Smooth muscle cell (in vitro differentiated cells): ENCODE measurements around the gene RTEL1. TPM values are rescaled to one million over a fixed set of nuclear protein-coding genes. Genes with fewer than 3 reads are reported as not detected.

ENCODE experiments used
- DNase-seq: peaks from one replicate; lab custom pipeline; 2025; ENCODE audit not compliant: unreplicated experiment; lab: John Stamatoyannopoulos, UW
- H2AFZ ChIP-seq: fragments of 200-600 bp; sonication (generic); 2 replicates; pipeline ENCODE4 v1.6.0; 2016; ENCODE audit warnings: antibody characterized with exemption, low read depth, mild to moderate bottlenecking
- H3F3A ChIP-seq: fragments of 200-600 bp; sonication (generic); 2 replicates; pipeline ENCODE4 v1.6.0; 2017; ENCODE audit warnings: antibody characterized with exemption, low read depth
- H3K27ac ChIP-seq: fragments of 200-600 bp; sonication (generic); 2 replicates; pipeline ENCODE4 v1.5.1; 2016; ENCODE audit warnings: low read depth, mild to moderate bottlenecking
- H3K27me3 ChIP-seq: fragments of 200-600 bp; sonication (generic); 2 replicates; pipeline ENCODE4 v1.6.1; 2016; ENCODE audit warnings: low read depth, mild to moderate bottlenecking
- H3K36me3 ChIP-seq: fragments of 200-600 bp; sonication (generic); 2 replicates; pipeline ENCODE4 v1.5.1; 2016; ENCODE audit warnings: low read depth
- H3K4me1 ChIP-seq: fragments of 200-600 bp; sonication (generic); 2 replicates; pipeline ENCODE4 v1.5.1; 2016; ENCODE audit warnings: low read depth
- H3K4me2 ChIP-seq: fragments of 200-600 bp; sonication (generic); 2 replicates; pipeline ENCODE4 v1.6.0; 2016; ENCODE audit warnings: mild to moderate bottlenecking
- H3K4me3 ChIP-seq: fragments of 200-600 bp; sonication (generic); 2 replicates; pipeline ENCODE4 v1.5.1; 2016; ENCODE audit warnings: mild to moderate bottlenecking
- H3K79me2 ChIP-seq: fragments of 200-600 bp; sonication (generic); 2 replicates; pipeline ENCODE4 v1.6.0; 2016; ENCODE audit warnings: low read depth, mild to moderate bottlenecking
- H3K9ac ChIP-seq: fragments of 200-600 bp; sonication (generic); 2 replicates; pipeline ENCODE4 v1.6.0; 2016; ENCODE audit warnings: low read depth
- H3K9me3 ChIP-seq: fragments of 200-600 bp; sonication (generic); replicated peaks from 2 replicates; pipeline ENCODE4 v1.5.1; 2016; ENCODE audit warnings: low read depth
- H4K20me1 ChIP-seq: fragments of 200-600 bp; sonication (generic); 2 replicates; pipeline ENCODE4 v1.6.0; 2016; ENCODE audit warnings: low read depth
- CTCF ChIP-seq: fragments of 200-600 bp; sonication (generic); IDR thresholded peaks from 2 replicates; pipeline ENCODE4 v1.5.1; 2017; ENCODE audit warnings: borderline replicate concordance, mild to moderate bottlenecking, antibody characterized with exemption; ENCODE audit not compliant: insufficient read depth, poor library complexity, severe bottlenecking
- WGBS: methylation state at CpG from one replicate; pipeline ENCODE4 v1.1.7; 2016; ENCODE audit warnings: low lambda C conversion rate; 5-methylcytosine and 5-hydroxymethylcytosine counted together
- polyA plus RNA-seq: library from polyadenylated mRNA; unstranded; fragments of >200 nt; fragmentation: Nextera tagmentation; extraction: Ambion mirVana; gene quantifications from 2 replicates; pipeline ENCODE4 v1.2.1, GENCODE V29; 2016
- total RNA-seq: library from RNA; depleted of rRNA; stranded (reverse); fragments of >200 nt; gene quantifications from 2 replicates; pipeline ENCODE4 v1.2.3, GENCODE V29; 2014

The RTEL1 gene
- total and polyA plus RNA-seq, 2 experiments from 2014 or later = 10.4 to 14.2 TPM

DNA sequence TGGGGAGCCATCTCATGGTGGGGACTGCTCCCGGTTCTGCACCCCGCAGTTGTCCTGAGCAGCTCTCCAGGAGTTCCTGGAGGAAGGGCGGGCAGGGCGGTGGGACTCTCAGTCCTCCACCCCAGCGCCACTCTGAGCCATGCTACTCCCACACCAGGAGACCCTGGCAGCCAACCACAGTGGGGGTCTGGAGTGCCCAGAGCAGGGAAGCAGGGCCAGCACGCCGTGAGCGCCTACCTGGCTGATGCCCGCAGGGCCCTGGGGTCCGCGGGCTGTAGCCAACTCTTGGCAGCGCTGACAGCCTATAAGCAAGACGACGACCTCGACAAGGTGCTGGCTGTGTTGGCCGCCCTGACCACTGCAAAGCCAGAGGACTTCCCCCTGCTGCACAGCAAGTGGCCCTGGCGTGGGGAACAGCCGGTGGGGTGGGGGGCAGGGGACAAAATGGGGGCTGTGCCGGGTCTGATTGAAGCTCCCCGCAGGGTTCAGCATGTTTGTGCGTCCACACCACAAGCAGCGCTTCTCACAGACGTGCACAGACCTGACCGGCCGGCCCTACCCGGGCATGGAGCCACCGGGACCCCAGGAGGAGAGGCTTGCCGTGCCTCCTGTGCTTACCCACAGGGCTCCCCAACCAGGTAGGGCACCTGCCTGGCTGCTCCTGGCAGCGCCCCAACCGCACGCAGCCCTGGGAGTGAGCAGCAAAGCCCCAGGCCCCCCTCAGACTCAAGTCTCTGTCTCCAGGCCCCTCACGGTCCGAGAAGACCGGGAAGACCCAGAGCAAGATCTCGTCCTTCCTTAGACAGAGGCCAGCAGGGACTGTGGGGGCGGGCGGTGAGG is 36.7 kb downstream of the RTEL1 start:
- no peaks in the 10 kb centered on the region for H3K79me2 ChIP-seq
- DNase-seq = no peak
- no peak overlapping the region for H3K9ac ChIP-seq
- no peak for TF ChIP-seq CTCF
- 95% methylated on average over 36 of the region's 37 CpGs for WGBS
- H3K9me3 ChIP-seq = no peaks in the 10 kb centered on the region
- H3K27me3 ChIP-seq = no peaks in the 10 kb centered on the region
- peaks cover 20% of the 10 kb centered on the region for H3K4me1 ChIP-seq
- no peaks in the 10 kb centered on the region for H3F3A ChIP-seq
- H4K20me1 ChIP-seq = no peaks in the 10 kb centered on the region
- H3K27ac ChIP-seq = no peak overlapping the region
- H3K4me2 ChIP-seq = no peak overlapping the region
- H2AFZ ChIP-seq = no peak overlapping the region
- H3K36me3 ChIP-seq = no peaks in the 10 kb centered on the region
- no peak overlapping the region for H3K4me3 ChIP-seq

DNA sequence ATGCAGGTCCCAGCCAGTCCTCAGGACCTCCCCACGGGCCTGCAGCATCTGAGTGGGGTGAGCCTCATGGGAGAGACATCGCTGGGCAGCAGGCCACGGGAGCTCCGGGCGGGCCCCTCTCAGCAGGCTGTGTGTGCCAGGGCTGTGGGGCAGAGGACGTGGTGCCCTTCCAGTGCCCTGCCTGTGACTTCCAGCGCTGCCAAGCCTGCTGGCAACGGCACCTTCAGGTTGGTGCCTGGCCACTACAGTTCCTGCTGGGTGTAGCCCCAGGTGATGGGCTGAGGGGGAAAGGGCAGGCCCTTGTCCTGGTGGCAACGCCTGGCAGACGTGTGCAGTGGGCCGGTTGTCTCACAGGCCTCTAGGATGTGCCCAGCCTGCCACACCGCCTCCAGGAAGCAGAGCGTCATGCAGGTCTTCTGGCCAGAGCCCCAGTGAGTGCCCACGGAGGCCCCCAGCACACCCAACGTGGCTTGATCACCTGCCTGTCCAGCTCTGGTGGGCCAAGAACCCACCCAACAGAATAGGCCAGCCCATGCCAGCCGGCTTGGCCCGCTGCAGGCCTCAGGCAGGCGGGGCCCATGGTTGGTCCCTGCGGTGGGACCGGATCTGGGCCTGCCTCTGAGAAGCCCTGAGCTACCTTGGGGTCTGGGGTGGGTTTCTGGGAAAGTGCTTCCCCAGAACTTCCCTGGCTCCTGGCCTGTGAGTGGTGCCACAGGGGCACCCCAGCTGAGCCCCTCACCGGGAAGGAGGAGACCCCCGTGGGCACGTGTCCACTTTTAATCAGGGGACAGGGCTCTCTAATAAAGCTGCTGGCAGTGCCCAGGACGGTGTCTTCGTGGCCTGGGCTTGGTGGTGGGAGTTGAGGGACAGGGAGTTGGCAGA is 37.6 kb downstream of the RTEL1 start:
- Histone ChIP-seq H3K4me3 (no peak overlapping the region), H3K27me3 (no peaks in the 10 kb centered on the region), H3K9ac (no peak overlapping the region), H3K36me3 (no peaks in the 10 kb centered on the region), H3K4me2 (no peak overlapping the region), H3K4me1 (peaks cover 20% of the 10 kb centered on the region), H3K27ac (no peak overlapping the region), H3K9me3 (no peaks in the 10 kb centered on the region), H3F3A (no peaks in the 10 kb centered on the region), H4K20me1 (no peaks in the 10 kb centered on the region), H3K79me2 (no peaks in the 10 kb centered on the region), H2AFZ (no peak overlapping the region)
- 89% methylated on average over 25 of the region's 25 CpGs for WGBS
- DNase-seq = no peak
- no peak for TF ChIP-seq CTCF

GRCh38 chr20:63696306-63696627 is 38.2 kb downstream of the RTEL1 start:
- Histone ChIP-seq H3K27ac (no peak overlapping the region), H3K79me2 (no peaks in the 10 kb centered on the region), H3F3A (no peaks in the 10 kb centered on the region), H3K4me3 (peak overlapping the region; percentile 43), H3K4me1 (peaks cover 20% of the 10 kb centered on the region), H3K36me3 (no peaks in the 10 kb centered on the region), H3K4me2 (peak overlapping the region; percentile 83), H4K20me1 (no peaks in the 10 kb centered on the region), H3K9me3 (no peaks in the 10 kb centered on the region), H2AFZ (no peak overlapping the region), H3K27me3 (no peaks in the 10 kb centered on the region), H3K9ac (no peak overlapping the region)
- no peak for TF ChIP-seq CTCF
- no peak for DNase-seq
- WGBS = 32% methylated on average over 4 of the region's 6 CpGs
